NCI-H748 treated with DMSO at 0.1 percent for 48 hours (cell line): Measurements from ENCODE around the gene RNF144B.
"Not testable (repeated sequence)": the region's sequence is repeated elsewhere in the genome, so short reads cannot be mapped to it uniquely, and the experiment has no call there.

Source experiments
- DNase-seq: peaks from one replicate; lab custom pipeline; 2025; lab: John Stamatoyannopoulos, UW

The RNF144B gene

GRCh38 chr6:18371656-18372055 lies 15.5 kb upstream of the RNF144B start:
- DNase-seq, result no peak

GRCh38 chr6:18380158-18380836 lies 6.9 kb upstream of the RNF144B start:
- no peak for DNase-seq

- DNase-seq, result no peak
Observed at GRCh38 chr6:18380851-18381250, 6.3 kb upstream of the RNF144B start.

- DNase-seq, result no peak
Observed at GRCh38 chr6:18383441-18383840, 3.7 kb upstream of the RNF144B start.

- no peak for DNase-seq
Observed at GRCh38 chr6:18384621-18385020, 2.5 kb upstream of the RNF144B start.

- DNase-seq, result no peak
Observed at GRCh38 chr6:18386298-18386976, 713 bp upstream of the RNF144B start.

GRCh38 chr6:18388271-18388670 lies 1.1 kb downstream of the RNF144B start:
- no peak for DNase-seq

- no peak for DNase-seq
Observed at GRCh38 chr6:18388942-18389341, 1.8 kb downstream of the RNF144B start.

- DNase-seq, result no peak
Observed at GRCh38 chr6:18389479-18389878, 2.3 kb downstream of the RNF144B start.

- DNase-seq, result no peak
Observed at GRCh38 chr6:18390476-18390875, 3.3 kb downstream of the RNF144B start.

- DNase-seq, result no peak
Observed at GRCh38 chr6:18391023-18391422, 3.9 kb downstream of the RNF144B start.

- no peak for DNase-seq
Observed at GRCh38 chr6:18392346-18392877, 5.3 kb downstream of the RNF144B start.

- no peak for DNase-seq
Observed at GRCh38 chr6:18393698-18394097, 6.5 kb downstream of the RNF144B start.

- no peak for DNase-seq
Observed at GRCh38 chr6:18395177-18395855, 8.2 kb downstream of the RNF144B start.

- no peak for DNase-seq
Observed at GRCh38 chr6:18395856-18396197, 8.7 kb downstream of the RNF144B start.

GRCh38 chr6:18397701-18398100 lies 10.6 kb downstream of the RNF144B start:
- DNase-seq, result no peak

GRCh38 chr6:18398225-18398624 lies 11.1 kb downstream of the RNF144B start:
- not testable (repeated sequence) for DNase-seq

- no peak for DNase-seq
Observed at GRCh38 chr6:18400831-18401446, 13.8 kb downstream of the RNF144B start.

GRCh38 chr6:18404965-18405364 lies 17.8 kb downstream of the RNF144B start:
- not testable (repeated sequence) for DNase-seq

GRCh38 chr6:18405477-18406293 lies 18.5 kb downstream of the RNF144B start:
- DNase-seq, result no peak

- no peak for DNase-seq
Observed at GRCh38 chr6:18406955-18407749, 20.0 kb downstream of the RNF144B start.
